DMS153 treated with DMSO at 0.1 percent for 48 hours (cell line): ENCODE results near the gene SCAMP5.

ENCODE experiments used
- DNase-seq: peaks from one replicate; lab custom pipeline; 2025; ENCODE audit not compliant: unreplicated experiment; lab: John Stamatoyannopoulos, UW

The SCAMP5 gene

DNA sequence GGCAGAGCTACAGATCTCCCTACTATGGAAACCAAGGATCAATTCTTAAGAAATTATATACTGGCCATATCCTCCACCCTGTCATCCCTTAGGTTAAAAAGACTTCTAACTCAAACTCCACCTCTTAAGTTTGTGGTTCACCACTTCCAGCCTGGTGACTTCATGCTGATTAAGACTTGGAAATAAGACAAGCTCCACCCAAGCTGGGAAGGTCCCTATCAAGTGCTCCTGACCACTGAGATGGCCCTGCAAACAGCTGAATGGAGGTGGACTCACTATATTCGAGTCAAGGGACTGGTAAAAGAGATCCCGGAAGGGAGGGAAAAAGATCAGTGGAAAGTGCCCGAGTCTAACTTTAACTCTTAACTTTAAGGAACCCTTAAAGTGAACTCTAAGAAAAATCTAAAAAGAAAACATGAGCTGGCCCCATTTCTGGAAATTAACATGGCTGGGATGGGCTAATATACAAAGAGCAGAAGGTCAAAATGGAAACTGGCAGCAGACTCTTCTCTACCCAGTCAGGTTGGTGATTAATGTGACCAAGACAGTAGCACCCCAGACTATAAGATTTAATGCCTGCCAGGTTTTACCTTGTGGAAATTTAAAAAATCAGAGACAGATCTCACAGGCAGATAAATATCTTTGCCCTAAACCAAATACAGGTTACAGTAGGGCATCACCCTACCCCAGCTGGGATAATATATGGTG is 71.9 kb downstream of the SCAMP5 start:
- no peak for DNase-seq

DNA sequence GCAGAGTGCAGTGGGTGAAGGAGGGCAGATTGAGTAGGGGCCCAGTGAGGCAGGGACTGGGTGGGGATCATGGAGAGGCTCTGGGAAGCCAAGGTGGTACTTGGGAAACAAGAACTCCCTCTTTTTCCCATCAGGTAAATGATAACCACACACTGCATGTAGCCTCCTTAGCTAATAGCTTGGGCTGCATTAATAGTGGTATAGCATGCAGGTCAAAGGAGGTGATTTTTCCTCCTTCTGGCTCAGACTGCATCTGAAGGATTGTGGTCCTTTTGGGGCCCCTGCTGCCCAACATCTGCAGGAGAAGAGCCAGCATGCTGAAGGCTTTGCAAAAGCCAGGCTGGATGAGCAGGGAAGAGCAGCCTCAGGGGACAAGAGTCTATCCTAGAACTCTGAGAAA is 73.4 kb downstream of the SCAMP5 start:
- no peak for DNase-seq

DNA sequence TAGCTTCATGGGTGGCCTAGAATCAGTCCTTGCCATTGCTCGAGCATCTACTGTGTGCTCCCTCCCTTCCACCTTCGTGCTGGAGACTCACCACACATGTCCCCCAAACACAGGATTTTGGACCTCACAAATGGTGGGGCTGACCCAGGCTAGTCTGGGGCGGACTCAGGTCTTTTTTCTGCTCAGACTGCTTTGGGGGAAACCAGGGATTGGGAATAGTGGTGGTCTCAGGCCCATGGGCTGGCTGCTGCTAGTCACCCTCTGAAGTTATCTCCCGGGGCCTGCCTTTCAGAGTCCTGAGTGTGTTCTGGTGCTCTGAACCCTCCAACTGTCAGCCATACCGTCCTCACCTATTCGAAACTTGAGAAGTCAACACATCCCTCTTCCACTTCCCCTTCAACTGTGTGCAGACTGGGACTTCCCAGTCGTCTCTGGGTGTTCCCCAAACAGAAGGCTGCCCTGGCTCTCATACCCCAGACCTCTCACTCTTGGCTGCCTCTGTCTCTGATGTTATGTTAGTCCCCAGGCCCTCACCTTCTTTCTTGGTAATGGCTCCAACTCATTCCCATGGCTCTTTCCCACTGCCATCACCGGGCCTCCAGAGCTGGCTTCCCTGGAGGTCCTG is 74.0 kb downstream of the SCAMP5 start:
- DNase-seq, result no peak

DNA sequence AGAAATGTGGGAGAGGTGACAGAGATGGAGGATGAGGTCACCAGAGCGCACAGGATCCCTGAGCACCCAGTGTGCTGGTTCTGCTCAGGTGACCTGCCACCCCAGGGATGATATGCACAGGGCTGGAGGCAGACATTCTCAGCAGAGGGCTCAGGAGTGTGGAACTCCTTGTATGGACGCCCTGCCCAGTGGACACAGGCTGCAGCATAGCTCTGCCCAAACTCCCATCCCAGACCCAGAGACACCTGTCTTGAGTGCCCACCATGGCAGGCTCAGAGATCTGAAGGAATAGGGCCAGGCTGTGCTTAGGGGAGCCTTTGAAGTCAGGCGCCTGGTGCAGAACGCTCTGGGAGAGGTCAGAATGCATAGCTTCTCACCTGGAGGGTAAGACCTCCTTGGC is 75.3 kb downstream of the SCAMP5 start:
- no peak for DNase-seq
